B cell (primary cell): Measurements from ENCODE around the gene AP1M2.

Experiments used
- EZH2 ChIP-seq: IDR thresholded peaks from 2 replicates; pipeline ENCODE4 v1.6.1; 2012; ENCODE audit warnings: borderline replicate concordance, low read depth, mild to moderate bottlenecking, moderate library complexity, low read length; ENCODE audit not compliant: insufficient read depth, poor library complexity, severe bottlenecking
- TF ChIP-seq, protein P1 (sequence below): fragments of 200-600 bp; IDR thresholded peaks from one replicate; pipeline ENCODE4 v1.8.0; 2022; ENCODE audit warnings: antibody characterized with exemption, mild to moderate bottlenecking

DNA sequence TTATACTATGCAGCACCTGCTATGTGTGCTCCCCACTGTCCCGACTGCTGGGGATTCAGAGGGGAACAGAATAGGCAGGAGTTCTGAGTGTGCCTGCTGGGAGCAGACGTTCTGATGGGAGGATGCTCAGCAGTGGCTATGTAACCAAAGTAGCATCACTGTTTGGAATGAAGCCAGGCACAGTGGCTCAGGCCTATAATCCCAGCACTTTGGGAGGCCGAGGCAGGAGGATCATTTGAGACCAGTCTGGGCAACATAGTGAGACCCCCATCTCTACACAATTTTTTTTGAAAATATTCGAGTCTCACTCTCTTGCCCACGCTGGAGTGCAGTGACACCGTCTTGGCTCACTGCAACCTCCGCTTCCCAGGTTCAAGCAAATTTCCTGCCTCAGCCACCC is 37.4 kb downstream of the AP1M2 start:
- no peak for TF ChIP-seq EZH2
- TF ChIP-seq, protein P1, sequence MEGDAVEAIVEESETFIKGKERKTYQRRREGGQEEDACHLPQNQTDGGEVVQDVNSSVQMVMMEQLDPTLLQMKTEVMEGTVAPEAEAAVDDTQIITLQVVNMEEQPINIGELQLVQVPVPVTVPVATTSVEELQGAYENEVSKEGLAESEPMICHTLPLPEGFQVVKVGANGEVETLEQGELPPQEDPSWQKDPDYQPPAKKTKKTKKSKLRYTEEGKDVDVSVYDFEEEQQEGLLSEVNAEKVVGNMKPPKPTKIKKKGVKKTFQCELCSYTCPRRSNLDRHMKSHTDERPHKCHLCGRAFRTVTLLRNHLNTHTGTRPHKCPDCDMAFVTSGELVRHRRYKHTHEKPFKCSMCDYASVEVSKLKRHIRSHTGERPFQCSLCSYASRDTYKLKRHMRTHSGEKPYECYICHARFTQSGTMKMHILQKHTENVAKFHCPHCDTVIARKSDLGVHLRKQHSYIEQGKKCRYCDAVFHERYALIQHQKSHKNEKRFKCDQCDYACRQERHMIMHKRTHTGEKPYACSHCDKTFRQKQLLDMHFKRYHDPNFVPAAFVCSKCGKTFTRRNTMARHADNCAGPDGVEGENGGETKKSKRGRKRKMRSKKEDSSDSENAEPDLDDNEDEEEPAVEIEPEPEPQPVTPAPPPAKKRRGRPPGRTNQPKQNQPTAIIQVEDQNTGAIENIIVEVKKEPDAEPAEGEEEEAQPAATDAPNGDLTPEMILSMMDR = no peak
